SK-N-DZ (cell line): Measurements from ENCODE around the gene LAMB4.

Experiments
- DNase-seq: peaks from one replicate; pipeline ENCODE4 v3.0.0-alpha.2; 2015; ENCODE audit warnings: low spot score

Gene LAMB4

DNA sequence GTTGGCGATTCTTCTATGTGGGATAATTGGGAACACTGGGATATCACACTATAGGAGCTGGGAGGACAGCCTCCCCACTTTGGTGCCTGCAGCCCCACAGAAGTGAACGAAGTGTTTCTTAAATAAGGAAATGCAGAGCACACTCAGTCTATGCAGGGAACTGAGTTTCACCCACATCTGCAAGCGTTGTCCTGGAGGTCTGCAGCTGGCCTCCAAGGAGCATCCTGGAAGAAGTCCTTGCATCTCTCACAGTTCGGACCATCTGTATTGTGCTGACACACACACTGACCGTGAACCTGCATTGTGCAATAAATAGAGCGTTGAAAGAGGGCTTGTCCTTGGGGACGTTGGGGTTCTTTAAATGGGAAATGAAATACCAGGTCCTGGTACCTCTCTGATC lies 25.8 kb downstream of the LAMB4 start:
- DNase-seq: no peak

DNA sequence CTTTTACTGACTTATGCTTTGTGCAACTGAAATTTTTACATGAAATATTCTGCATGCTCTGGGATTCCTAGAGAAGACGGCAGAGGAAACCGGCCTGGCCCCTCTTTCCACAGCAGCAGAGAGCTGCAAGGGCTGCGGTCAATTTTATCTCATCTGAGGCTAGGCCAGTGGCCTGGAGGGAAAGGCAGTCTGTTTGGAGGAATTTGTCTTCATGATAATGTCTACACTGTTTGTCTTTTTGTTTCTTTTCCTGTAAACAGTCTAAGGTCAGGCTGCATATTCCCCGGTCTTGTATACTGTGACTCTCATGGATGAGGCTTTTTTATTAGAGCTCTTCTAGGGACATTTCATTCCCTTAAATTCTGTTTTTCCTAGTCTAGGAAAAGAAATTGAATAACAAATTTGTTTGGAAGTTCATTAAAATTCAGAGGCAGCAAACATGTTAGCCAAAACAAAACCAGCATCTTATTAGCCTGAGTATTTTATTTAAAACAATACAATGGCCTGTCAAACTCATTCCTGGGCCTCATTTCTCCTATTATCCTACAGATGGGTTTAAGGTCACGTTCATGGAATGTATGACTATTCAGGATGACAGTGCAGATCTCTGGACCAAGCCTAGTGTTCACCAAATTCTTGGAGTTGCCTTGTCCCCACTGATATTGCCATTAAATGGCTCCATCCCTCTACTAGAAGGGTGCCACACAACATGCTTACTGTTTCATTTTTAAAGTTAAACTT lies 26.4 kb downstream of the LAMB4 start:
- DNase-seq: no peak

DNA sequence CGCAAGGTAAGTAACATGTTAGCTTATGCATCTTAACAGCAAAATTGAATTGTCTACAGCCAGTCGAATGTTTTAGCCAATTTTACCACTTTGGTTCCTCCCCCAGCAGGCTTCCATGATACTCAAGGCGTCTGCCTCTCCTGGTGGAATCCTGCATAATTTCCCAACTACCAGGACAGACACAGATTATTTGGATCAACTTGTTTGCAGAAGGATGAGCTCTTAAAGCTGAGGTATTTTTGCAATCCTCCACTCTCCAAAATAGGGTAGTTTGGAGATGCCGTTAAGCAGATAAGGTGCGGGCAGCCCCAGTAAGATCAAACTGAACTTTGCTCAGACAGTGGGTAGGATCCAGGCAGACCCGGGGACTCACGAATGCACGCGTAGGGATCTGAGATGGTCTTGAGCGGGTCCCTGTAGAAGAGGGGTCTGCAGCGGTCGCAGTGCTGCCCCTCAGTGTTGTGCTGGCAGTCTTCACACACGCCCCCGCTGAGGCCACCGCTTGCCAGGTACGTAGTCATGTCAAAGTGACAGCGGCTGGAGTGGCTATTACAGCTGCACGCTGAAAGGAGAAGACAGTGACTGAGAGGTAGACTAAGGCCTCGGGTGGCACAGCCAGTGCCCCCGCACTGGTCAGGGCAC lies 27.4 kb downstream of the LAMB4 start:
- DNase-seq: no peak

DNA sequence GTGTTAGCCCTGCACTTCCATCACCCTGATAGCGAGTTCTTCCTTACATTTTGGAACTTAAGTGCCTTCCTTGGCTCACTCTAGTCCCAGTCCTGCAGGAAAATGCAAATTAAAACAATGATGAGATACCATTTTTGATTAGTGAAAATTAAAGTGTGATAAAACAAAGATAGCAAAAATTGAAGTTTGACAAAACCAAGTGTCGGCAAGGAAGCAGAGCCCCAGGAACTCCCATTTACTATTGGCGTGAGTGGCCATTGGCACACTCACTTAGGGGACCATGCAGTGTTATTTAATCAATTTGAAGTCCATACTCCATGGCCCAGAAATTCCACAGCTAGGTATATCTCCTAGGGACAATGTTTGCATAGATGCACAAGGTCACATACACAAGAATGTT lies 28.4 kb downstream of the LAMB4 start:
- no peak for DNase-seq

DNA sequence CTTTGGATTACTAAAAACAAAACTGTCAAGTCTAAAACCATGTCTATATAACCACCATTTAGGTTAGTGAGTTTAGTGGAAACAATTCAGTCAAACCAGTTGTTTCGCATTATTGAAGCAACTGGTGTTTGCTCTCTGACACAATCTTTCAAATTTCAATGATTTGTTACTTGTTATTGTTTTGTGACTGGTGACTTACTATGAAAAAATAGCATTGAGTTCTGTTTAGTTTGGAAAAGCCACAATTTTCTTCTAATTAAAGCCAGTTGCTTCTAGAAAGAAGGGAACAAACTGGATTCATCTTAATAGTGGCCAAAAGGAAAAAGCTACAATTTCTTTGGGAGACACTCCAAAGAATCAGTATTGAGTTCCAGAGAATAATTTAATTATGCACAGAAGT lies 30.4 kb downstream of the LAMB4 start:
- no peak for DNase-seq

DNA sequence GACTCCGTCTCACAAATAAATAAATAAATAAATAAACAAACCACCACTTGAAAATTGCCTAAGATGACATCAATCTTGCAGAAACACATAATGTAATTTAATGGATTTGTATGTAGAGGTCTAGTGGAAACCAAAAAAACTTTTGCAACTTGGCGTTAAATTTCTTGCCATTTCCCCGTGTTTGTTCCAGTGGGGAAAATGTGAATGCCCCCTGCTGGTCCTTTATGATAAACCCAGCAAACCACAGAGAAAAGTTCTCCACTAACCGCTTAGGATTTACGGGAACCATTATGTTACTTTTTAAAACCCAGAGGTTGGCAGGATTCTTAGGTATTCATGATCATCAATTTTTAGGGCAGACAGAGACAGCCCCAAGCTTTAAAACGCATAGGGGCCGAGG lies 32.5 kb downstream of the LAMB4 start:
- no peak for DNase-seq

DNA sequence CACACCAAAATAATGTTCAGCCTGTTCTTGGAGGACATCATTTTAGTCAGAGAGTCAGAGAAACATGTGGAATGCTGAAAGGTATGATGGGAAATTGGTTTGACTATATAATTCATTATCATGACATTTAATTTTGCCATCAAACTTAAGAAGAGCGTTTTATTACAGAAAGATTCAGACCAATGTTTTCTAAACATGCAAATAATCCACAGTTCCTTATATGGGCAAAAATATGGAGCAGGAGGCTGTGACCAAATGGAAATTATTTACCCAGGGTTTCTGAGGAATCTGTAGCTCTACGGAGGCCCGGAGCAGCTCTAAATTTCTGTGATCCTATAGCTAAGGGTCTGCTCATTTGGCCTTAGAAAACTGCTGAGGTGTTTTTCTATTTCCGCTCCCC lies 33.2 kb downstream of the LAMB4 start:
- no peak for DNase-seq

DNA sequence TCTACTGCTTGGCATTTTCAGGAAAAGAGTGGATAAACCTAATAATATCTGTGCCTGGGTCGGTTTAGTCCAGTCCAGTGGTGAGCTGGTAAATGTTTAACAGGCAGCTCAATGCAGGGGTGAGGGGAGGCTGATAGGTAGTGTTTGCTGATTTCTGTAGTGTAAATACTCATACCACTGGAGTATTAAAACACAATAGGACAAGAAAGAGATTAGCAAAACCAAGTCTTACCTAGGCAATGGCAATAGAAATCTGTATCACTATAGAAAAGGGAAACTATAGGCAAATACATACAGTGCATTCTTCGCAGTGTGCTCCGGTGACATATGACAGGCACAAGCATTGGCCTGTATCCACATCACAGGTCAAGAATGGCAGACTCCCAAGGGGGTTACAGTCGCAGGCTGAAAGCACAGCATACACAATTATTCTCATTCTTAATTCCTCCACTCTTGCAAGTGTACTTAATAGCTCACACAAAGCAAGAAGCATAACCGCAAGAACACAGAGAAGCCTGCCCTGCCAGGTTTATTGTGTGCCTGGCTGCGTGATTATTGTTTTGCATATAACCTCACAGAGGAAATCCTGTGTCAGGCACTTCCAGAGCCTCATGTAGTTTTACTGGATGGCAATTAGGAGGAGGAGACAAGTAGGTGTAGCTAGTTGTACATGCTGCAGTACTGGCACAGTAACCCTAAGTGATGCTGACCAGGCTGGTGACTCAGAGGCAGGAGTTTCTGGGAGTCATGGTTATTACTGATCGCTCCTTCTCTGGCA lies 35.0 kb downstream of the LAMB4 start:
- peak; percentile 49 for DNase-seq

DNA sequence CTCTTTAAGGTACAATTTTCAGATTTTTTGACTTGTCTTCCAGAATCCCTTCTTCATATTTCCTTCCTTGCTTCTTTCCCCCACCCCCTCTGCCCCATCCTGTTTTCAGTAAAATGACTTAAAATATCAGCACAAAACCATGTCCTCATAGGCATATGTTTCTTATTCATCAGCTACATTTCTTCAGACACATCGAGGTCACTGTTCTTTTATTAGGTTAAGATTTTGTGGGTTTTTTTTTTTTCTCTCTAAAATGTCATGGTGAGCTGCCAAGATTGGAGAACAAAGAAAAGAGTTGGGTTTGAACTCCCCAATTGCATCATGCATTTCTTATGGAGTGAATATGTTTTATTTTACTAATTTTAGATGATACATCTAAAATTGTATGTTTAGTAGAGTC lies 35.8 kb downstream of the LAMB4 start:
- no peak for DNase-seq

DNA sequence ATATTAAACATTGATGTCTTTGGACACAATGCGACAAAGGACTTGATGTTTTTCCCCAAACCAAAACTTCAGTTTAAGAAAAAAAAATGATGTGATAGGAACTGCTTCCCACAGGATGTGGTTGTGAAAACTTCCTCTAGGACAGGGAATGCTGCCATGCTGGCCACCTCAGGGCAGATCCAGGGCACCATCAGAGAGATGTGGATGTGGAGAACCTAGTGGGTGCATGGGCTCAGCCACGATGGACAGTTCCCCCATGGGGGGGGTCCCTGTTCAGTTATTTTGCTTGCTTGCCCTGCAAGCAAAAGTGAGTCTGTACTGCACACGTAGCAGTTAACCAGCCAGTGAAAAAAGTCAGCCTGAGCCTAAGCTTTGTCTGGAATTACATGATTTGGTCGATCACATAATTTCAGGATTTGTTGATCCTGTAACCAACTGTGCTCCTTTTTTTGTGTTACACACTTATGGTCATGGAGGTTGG lies 36.3 kb downstream of the LAMB4 start:
- no peak for DNase-seq

DNA sequence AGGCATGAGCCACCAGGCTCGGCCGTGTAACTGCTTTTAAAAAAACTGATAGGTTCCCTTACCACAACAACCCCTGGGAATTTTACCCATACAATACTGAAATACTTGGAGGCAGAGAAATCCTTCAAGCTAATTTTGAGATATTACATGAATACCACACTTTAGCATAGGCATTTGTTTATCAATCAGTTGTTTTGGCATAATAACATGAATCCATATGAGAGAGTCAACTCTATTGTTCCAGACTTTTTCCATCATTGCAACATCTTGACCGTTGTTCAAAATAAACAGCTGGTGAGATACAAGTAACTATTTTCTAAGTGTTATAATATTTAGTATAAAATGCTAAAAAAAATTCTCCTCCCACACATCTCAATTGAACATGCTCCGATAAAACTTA lies 36.8 kb downstream of the LAMB4 start:
- no peak for DNase-seq

DNA sequence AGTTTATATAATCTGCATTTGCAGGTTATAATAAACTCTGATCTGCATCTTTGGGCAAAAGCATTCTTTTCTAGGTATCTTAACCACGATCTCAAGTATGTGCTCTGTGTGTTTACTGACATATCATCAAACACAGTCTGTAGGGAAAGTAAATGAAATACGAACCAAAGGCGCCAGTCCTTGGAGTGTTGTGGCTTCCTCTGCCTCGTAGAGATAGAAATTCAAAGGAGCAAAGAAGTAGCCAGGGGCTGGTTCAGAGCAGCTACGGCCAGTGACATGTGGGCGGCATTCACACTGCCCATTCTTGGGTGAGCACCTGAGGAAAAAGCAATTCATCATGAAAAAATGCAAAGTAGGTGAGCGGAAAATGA lies 38.7 kb downstream of the LAMB4 start:
- DNase-seq: no peak

DNA sequence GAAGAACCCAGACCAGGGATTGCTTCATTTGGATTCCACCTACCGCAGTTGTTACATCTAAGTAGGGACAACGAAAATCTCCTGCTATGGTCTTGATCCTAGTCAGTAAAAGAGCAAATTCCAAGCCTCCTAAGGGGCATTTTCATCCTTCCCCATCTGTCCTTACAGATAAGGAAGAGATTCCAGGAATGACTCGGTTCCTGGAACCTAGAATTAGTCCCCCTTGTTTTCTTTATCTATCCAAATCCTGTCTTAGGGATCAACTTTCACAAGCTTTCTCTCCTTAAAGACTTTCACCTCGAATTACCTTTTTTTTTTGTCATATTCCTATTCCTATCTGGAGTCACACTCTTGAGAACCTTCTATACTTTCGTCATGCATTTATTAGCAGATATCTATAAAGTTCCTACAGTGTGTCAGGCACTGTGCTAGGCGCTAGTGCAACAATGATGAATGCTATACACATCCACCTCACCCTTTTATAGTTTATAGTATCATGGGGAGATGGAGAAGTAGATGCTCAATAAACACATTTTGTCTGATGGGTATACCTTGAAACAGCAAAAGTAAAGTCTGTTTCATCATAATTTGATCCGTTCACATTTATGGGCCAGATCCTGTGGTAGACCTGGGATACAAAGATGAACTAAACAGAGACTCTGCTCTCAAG lies 39.2 kb downstream of the LAMB4 start:
- no peak for DNase-seq

DNA sequence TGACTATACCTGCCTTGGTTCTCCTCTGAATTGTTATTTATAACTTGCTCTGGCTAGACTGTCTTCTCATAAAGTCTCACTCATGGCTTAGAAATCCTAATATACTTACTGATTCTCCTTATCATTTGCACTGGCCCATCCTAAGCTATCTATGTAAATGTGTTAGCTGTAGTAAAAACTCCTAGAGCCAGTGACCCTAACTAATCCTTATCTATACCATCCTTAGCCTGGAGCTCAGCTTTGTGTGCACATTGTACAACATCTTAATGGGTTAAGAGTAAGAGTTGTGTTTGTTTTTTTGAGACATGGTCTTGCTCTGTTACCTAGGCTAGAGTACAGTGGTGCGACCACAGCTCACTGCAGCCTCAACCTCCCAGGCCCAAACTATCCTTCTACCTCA lies 40.8 kb downstream of the LAMB4 start:
- DNase-seq: no peak

DNA sequence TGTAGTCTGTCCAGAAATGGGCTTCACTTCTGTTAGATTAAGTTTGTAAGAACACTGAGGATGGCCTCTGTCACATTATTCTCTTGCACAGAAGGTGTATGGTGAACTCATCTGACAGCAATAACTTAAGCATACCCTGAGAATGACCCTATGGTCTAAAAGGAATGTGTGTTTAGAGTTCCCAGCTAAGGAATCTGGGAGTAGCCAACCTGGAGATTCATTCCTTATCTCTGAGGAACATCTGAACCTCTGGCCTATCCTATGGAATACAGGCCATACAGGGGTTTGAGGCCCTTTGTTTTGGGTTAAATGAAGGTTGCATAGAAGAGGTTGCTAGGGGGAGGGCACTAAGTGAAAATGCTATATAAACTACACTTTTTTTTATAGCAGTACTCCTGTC lies 41.4 kb downstream of the LAMB4 start:
- DNase-seq: no peak

DNA sequence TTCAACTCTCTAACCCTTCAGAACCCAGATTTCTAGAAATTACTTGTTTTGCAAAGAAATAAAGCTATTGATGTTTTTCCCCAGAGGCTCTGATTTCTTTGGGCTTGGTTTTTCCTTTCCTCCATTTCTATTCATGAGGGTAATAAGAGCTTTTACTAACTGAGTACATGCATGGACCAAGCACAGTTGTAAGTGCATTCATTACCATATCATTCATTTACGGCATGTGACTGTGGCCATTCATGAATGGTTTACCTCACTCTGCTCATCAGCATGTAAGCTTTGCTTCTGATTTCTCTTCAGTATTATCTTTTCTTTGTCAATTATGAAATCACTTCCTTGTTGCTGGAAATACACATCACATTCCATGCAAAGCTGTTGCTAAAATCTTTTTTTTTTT lies 42.4 kb downstream of the LAMB4 start:
- DNase-seq: no peak

DNA sequence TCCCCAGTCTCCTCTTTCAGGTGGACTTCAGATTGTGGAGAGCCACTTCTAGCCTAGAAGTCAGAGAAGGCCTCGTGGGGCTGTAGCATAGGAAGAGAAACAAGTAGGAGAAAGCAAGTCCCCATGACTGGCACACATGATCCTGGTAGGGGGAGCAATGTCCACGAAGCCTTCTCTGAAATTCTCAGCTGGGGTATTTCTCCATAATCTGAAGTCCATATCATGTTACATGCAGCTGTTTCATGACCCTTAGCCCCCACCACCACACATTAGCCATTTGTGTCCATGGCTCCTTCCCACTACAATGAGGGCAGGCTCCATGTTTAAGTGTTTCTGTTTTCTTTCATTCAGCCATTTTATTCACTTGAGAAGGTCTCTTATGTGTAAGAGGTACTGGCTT lies 43.2 kb downstream of the LAMB4 start:
- peak; percentile 17 for DNase-seq

DNA sequence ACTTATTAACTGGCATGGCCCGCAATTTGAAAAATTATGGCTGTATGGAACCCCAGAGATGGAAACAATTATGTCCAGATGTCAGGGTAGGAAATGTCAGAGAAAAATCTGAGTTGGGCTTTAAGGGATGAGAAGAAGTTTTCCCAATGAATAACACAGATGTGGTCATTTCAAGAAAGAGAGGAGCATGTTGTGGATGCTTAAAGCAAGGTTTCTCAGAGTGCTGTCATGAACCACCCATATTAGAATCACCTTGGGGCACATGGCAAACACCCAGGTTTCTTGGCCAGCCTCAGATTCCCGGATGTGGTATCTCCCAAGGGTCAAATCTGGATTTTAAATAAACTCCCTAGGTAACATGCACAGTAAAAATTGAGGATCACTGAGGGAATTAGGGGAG lies 43.6 kb downstream of the LAMB4 start:
- DNase-seq: no peak

DNA sequence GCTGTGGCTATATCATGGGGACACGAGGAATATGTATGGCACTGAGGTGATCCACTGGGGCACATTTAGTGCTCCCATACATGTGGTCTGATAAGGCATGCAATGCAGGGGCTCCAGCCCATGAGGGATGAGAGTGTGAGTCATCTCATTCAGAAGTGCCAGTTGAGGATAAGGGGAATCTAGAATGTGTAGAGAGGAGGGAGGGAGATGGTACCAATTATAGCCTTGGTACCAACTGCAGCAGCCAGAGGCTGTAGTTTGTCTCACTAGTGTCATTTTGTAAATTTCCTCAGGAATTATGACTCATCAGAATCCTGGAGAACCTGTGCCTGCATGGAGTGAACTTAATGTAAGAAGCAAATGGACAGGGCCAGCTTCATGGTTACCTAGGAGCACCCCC lies 46.2 kb downstream of the LAMB4 start:
- no peak for DNase-seq

DNA sequence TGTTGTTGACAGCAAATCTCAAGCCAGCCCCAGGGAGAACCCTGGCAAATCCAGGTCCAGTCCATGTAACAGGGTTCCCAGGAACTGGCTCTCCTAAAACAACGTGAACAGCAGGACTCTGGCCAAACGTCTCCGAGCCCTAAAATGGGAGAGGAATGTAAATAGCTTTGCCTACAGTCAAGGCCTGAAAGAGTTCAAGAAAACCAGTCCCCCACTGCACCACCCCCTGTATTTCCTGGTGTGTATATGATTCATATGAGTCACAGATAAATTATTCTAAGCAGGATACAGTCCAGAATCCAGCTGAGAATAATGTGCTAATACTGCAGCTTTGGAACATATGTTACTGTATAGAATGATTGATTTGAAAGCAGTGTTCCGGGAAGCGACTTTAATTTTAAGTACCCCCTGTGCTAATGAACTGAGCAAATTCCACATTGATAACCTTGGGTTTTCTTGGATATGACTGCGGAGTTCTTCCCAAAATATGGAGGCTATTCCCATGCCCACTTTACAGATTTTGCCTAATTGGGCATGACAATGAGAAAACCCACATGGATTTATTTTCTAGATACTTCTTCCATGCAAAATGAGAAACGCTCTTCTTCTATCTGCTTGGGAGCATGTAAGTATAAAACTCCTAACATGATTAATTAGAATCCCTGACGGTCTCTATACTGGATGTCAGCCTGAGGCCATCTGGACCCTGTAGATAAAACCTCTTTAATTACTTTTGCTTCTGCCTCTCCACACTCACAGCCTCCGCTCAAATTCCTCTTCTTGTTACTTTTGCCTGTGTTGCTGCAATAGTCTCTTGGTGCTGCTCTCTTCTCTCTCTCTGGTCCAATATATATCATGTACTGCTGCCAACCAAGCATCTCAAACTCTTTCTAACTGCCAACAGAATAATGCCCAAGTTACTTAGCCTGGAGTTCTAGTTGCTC lies 50.2 kb downstream of the LAMB4 start:
- DNase-seq: peak; percentile 24

DNA sequence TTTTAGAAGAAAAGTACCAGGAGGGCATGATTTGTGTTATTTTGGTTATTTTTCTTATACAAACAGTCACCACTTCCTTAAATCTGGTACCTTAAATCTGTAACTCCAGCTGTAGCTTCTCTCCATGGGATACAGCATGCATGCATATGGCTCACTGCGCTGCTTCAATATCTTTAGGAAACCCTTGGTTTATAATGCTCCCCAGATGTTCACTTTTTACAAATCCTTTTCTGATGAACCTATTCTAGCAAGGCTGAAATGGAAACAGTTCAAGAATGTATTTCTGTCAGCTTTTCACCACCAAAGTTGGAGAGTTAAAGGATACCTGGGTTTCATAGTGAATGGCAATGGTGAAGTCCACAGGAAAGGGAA lies 50.9 kb downstream of the LAMB4 start:
- no peak for DNase-seq
